Hematopoietic multipotent progenitor cell (in vitro differentiated cells): ENCODE results near the gene HOXA6. TPM values are rescaled to one million over a fixed set of nuclear protein-coding genes. Genes with fewer than 3 reads are reported as not detected.
A peak's percentile ranks its signal among the peaks of the same experiment; 100 is the strongest.

Experiments used
- DNase-seq, 3 donors: peaks; one replicate each; pipeline ENCODE4 v3.0.0-alpha.2; 2011 to 2015; ENCODE audit warnings: low read depth in 2 of 3, low spot score in 2 of 3
- small RNA-seq: library from RNA; depleted of rRNA; stranded (forward); fragments of <200 nt; gene quantifications from one replicate; pipeline ENCODE3, GENCODE V24; 2012
- total RNA-seq: library from RNA; depleted of rRNA; stranded (reverse); fragments of >200 nt; gene quantifications from one replicate; pipeline ENCODE4 v1.2.3, GENCODE V29; 2012

Gene HOXA6
- total RNA-seq, 1 donor = 40.1 TPM

DNA sequence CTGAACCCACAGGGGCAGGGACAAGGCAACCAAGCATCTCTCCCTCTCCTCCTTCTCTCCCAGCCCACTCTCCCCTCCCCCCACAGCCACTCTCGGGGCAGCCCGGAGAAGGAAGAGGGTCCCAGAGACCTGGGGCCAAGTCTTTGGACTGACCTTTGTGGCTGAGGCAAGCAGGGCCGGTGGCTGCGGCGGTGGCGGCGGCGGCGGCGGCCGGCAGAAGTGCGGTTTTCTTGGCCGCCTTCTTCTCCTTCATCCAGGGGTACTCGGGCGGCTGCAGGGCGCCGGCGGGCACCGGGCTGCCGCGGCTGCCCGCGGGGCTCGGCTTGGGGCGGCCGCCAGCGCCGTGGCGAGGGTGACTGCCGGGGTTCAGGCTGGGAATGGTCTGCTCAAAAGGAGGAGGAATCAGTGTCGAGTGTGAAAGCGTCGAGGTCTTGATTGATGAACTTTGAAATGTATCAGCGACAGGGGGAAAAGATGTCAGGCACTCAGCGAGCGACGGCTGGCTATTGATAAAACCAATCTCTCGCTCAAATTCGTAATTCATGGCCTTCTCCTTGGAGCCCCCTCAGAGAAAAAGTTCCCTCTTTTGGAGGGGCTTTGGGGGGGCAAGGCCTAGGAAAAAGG, 45.5 kb downstream of the HOXA6 start:
- no peak for DNase-seq

DNA sequence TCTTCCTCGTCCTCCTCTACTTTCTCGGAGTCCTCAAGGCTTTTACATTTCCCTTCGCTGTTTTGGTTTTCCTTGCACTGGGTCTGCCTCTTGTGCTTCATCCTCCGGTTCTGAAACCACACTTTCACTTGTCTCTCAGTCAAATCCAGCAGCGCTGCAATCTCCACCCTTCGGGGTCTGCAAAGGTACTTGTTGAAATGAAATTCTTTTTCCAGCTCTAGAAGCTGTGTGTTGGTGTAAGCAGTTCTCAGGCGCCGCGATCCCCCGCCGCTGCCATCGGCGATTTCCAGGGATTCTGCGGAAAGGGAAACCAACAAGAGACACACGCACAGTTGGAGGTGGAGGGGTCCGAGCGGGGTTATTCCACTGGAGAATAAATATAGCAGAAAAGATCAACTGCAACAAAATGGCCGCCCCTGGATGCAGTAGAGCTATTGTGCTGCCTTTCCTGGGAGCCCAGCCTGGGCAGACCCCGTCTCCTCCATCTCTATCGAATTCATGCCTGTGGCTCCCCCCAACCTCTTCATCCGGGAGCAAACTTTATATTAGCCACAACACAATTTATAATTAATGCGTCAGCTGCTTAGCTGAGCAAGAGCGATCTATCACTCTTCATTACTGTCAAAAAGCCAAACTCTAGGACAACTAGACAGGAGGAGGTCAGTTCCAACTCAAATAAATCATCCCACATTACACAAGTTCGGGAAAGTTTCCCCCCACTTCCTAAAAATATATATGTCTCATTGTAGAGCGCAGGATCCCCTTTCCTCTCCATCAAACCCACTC, 46.2 kb downstream of the HOXA6 start:
- DNase-seq = no peak

DNA sequence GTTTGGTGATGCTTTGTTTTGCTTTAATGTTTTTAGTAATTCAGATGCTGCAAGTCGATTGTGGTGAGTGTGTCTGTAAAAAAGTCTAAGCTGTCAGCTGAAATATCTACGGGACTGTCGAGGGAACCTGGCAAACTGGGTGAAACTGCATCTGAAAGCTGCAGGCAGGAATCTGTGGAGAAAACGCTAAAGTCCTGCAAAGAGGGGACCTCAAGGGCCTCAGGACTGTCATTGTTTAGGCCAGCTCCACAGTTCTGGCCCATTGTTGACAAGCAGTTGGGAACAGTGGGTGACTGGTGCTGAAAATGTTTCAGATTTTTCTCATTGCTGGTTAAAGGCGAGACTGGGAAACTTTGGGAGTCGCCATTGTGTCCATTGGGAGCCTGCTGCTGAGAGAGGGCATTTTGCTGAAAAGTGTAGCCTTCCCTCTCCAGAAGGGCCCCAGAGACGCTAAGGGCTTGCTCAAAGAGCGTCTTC, 46.8 kb downstream of the HOXA6 start:
- no peak for DNase-seq

DNA sequence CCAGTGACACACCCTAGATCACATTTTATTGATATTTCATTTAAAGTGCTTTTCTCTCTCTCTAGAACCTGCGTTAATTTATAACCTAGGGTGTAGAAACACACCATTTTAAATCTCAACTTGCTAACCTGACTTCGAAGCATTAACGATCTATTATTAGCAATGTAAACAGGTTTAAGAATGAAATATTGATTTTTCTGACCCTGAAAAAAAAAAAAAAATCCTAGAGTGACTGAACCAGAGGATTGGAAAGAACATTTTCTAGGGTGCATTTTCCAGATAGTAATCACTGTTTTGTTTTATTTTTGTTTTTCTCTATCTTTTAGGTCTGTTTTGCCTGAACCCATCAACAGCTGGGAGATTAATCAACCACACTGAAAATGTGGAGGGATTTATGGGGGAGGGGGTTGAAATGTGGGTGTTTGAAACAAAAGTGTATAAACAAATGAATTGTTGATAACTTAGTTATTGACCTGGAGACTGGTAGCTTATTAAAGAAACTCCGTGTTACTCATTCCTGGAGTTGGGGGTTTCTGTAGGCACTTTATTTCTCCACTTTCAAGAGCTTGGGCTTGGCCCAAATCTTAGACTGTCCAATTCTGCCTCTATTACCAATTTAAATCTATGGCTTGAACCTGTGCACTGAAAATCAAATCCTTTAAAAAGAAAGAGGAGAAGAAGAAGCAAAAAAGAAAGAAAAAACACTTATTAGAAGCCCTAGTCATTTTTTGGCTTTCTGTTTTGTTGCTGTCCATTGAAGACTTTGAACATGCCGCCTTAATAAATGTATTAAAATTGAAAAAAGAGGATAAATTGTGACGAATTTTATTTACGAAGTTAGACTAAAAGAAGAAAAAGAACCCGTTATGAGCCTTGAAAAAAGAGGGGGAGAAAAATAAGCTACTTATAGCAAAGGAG, 47.9 kb downstream of the HOXA6 start:
- DNase-seq = no peak

DNA sequence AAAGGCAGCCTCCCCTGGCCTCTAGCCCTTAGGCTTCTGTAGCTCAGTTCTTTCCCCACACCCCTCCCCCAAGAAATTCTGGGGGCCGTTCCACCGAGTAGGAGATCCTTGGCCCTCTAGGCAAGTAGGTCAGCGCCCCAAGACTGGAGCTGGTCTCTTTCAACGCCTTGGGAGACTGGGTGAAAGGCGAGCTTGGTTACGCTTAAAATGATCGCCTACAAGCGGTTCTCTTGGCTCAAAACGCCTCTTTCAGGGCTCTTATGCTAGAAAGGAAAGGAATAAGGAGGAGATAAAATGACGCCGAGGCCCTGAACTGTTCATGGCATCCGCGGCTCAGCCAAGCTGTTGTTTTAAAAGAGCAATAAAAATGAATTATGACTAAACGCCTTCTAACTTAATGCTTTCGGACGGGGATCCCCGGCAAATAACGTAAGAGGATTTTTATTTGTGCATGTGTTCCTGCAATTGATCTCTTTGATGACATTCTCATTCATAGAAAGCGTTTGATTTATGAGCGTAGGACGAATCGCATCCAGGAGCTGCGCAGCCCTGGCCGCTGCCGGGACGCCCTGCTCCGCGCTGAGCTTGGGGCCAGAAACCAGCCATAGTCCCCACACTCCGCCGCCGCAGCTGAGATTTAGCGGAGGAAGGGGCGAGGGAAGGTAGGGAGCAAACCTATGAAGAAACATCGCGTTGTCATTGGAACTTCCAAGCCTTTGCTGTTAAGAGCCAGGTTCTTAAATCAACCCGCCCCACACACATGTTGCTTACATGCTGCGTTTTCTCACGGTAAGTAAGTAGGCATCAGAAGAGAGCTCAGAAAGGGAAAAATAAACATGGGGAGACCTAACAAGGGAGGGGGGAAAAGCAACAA, 48.8 kb downstream of the HOXA6 start:
- DNase-seq = peak in 1 of 3 donors; percentile 46

DNA sequence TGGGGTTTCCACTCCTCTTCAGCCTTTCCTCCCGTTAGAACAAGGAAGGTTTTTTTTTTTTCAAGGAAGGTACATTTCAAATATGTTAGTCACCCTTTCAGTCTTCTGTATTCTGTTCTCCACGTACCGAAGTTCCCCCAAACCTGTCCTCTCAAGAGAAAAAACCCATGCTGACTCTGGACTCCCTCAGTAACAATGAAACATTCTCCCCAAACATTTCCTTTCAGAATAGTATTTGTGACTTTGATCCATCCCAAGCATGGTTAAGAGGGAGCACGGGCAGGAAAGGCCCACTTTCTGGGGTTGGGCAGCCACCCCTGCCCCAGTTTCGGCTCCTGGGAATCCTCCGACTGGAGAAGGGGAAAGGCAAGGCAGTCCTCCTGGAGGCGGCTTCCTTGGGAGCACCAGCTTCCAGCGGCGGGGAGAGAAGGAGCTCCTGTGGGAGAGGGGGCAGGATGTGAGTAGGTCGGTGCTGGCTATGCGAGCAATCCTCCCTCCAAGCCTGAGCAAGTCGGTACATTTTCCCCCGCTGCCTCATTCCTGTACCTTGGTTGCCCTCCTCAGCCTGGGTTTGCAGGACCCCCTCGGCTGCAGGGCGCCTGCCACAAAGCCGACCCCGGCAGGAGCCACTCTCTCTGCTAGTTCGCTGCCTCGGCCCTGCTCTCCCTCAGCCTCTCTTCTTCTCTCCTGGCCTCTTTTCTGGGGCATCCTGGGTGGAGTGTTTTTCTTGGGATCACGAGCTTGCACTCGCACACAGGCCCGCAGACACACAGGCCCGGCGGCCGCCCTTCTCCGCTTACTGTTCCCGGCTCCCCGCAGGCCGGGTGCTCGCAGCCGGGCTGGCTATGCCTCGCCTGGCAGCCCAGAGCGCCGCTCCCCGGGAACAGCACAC, 49.6 kb downstream of the HOXA6 start:
- no peak for DNase-seq

DNA sequence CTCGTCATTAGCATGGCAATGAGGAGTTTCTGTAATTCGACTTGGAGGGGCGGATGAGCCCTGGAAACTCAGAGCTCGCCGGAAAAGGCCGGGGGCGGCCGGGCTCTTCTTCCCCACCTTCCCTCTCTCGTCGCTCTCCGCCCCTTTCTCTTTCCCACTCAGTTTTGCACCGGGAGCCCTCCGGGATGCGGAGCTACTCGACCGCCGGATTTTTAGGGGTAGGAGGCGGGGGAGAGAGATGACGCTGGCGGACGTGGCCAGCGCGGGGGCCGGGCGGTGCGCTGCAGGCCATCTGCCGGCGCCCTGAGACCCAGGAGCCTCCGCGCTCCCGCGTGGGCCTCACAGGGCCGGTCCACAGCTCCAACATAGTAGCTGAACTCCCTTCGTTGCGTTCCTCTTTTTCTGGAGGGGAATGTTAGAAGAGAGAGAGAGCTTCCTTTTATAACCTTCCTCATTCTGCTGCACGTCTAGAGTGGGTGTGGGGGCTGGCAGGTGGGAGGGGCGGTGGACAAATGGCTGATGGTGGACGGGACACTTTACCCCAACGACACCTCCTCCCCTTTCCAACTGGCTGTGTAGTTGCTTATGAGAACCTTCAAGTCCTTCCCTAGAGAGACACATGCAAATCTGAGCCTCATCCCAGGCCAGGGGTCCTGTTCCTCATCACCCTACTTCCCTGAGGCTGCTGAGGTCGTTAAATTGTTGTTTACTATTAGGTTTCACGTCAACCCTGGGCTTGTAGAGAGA, 50.6 kb downstream of the HOXA6 start:
- peak in 1 of 3 donors; percentile 48 for DNase-seq

DNA sequence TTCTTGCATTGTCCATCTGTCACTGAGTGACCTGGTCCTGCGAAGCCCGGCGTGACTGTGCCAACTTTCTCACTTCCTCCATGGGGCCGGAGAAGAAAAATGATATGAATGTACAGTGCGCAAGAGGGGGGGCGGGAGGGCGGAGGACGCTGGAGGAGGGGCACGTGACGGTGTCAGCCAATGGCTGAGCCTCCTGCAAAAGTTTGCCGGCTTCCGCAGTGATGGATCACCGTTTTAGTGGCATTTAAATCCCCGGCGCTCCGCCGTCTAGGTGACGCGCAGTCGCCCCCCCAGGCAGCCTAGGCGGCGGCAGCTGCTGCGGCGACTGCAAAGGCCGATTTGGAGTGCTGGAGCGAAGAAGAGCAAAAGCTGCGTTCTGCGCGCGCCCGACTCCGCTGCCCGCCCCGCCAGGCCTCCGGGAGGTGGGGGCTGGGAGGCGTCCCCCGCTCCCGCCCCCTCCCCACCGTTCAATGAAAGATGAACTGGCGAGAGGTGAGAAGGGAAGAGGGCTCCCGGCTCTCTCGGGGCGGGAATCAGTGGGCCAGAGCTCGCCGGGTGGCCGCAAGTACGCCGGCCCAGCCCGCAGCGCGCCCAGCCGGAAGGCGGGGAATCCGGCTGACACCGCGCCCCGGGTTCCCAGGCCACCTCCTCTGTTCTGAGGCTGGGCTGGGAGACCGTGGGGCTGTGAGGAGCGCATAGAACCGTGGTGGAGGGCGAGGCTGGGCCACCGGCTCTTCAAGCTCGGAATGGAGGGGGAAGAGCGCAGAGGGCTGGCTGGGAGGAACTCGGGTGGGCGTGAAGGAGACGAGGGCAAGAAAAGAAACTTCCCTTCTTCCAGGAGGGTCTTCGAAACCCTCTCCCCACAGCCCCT, 51.4 kb downstream of the HOXA6 start, which contains the start of gene HOXA1:
Gene HOXA1, minus strand, starts transcription at position 104 of the 871 bp plus-strand sequence. Its CDS starts 88 bp downstream, at position 16.
- DNase-seq = peak; percentile 50 to 89 (median 84)

Small RNA genes lying within 50 kb of the gene (small RNA-seq; reads per million reads assigned to genes)
- gene AC004080.5 (not detected), gene RF01977 (not detected), gene RF02140 (not detected), gene RF02141 (not detected)

Other genes with a start within 250 kb of the HOXA6 start
- 0.27 TPM for gene HOXA1, start 51.8 kb downstream of the HOXA6 start, total RNA-seq
- gene HOXA2, start 45.1 kb downstream of the HOXA6 start, total RNA-seq = 0.54 TPM
- 1.1 TPM for gene HOXA4, start 17.0 kb downstream of the HOXA6 start, total RNA-seq
- gene HOXA5, start 4.1 kb downstream of the HOXA6 start, total RNA-seq = 30.4 TPM
- 14.3 TPM for gene HOXA3, start 4.8 kb upstream of the HOXA6 start, total RNA-seq
- 13.2 TPM for gene HOXA7, start 8.9 kb upstream of the HOXA6 start, total RNA-seq
- gene HOXA9, start 17.8 kb upstream of the HOXA6 start, total RNA-seq = 105 TPM
- 19.4 TPM for gene HOXA10, start 26.5 kb upstream of the HOXA6 start, total RNA-seq
- gene HOXA11, start 37.5 kb upstream of the HOXA6 start, total RNA-seq = not detected
- not detected for gene HOXA13, start 52.3 kb upstream of the HOXA6 start, total RNA-seq
- gene EVX1, start 95.0 kb upstream of the HOXA6 start, total RNA-seq = not detected